HG03432 (cell line): ENCODE data around the gene ELMOD3.
"Not testable (repeated sequence)": the region's sequence is repeated elsewhere in the genome, so short reads cannot be mapped to it uniquely, and the experiment has no call there.

Experiments
- ATAC-seq: cut with Tn5 transposase; IDR thresholded peaks from one replicate; pipeline ENCODE4 v1.9.1; 2021; ENCODE audit warnings: mild to moderate bottlenecking, moderate library complexity; ENCODE audit not compliant: unreplicated experiment

ELMOD3 gene

DNA sequence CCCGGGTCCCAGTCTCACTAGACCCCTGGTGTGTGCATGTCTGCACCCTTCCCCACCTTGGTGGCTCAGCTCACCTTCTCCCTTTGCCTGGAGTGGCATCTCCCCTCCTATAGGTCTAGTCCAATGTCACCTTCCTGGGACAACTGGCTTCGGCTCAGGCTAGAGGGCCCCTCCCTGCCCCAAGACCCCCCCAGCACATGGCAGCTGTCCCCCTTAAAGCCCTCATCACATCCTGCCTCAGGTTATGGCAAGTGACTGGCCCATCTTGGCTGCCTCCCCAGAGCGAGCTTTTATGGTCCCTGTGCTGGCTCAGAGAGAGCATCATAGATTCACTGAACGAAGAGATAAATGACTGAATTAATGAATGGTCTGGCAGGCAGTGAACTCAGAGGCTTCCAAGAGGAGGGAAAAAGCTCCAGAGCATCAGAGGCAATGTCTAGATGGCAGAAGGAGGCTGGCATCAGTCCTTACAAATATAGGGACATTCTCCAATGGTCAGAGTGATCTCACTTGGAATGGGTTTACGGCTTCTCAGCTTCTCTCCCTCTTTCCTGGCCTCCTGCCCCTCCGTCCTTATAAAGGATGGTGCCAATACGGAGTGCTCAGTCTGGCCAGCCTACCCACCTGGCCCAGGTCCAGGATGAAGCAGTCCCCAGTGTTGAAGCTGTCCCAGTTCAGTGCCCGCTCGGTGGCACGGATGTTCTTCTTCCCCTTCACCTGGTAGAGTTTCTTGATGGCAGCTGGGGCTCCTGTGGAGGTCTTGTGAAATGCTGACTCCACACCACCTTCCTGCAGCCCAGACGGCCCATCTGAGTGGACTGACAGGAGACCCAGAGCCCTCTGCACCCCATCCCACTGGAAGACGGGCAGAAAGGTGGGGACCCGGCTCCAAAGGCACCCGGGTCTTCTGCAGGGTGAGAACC, 46.2 kb downstream of the ELMOD3 start:
- no peak for ATAC-seq

DNA sequence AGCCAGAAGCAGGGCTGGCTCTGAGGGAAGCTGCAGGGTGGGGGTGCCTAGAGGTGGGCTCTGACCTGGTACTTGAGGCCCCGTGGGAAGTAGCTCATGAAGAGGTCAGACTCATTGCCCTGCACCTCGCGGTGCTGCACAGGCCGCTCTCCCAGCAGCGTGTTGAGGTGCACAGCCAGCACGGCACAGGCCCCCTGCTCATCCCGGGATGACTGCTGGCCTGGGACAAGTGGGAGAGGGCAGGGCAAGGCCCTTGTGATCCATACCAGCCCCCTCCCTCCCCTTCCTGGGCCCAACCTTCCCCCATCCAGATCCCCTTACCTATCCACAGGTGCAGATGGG, 46.9 kb downstream of the ELMOD3 start:
- ATAC-seq: no peak

DNA sequence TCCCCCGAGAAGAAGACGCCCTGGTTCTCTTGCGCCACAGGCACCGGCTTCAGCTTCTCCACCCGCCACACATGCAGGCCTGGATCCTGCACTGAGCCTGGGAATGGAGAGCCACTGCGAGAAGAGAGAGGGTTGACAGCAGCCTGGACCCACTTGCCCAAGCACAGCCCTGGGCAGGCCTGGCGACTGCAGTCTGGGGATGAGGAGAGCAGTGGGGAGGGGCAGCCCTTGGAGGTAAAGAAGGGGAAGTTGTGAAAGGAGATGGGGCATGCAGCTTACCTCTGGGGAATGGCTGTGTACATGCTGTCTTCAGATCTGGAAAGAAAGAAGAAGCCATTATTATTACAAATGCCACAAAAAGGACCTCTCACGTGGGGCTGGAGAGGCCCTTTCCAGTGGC, 47.3 kb downstream of the ELMOD3 start:
- ATAC-seq: no peak

DNA sequence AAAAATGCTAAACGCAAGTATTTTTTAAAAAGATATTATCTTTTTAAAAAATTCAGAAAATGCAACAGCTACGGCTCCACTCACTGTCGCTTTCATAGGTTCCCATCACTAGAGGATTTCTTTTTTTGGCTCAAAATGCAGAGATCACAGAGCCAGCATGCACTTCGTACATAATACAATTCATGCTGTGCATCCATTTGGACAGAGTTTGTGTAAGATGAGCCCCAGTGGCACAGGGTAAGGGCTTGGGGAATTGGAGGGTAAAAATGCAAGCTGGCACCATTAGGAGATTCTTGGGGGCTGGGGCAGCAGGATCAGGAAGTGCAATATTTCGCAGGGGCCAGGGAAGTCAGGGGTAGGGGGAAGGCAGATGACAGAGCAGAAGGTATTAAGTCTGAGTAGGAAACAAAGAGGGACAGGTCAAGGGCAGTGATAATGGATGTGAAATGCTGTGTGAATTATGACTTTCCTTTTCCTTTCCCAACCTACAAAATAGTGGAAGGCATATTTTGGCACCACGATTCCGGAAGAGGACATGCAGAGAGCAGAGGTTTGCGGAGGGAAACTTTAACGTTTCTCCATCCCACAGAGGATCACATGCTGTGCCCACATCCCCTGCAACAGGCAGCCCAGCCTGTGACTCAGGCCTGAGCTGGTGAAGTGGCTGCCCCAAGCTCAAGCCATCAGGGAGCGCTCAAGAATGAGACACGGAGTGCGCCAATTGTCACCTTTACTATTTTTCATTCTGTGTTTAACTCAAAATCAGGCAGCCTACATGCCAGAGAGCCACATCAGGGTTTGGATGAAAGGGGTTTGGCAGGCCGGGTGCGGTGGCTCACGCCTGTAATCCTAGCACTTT, 50.9 kb downstream of the ELMOD3 start:
- ATAC-seq: peak; percentile 43

DNA sequence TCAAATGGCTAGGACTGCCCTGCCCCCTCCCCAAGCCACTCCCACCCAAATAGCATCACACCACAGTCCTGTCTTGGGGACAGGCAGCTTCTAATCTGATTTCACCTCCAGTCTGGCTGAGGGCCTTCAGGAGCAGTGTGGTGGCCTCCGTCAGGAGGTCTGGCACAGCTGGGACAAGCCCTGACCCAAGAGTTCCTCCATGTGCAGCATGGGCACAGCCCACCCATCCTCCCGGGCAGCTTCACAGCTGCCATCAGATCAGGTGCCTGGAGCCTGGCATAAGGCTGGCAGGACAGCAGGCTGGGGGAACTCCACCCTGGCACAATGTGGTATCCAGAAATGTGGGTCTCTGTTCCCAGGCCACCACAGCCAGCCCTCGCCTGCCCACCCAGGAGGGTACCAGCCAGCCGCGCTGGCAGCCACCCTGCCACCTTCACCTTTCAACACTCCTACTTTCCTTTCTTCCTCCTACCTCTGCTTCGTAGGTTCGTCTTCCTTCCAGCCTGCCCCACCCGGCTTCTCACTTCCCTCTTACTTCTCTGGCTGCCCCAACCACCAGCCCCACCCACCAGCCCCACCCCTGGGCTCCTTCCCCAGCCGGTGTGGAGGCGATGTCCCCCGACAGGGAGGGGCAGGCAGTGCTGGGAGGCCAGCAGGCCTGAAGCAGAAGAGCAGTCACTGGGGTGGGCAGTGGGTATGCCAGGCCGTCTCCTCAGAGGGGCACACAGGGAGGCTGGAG, 55.4 kb downstream of the ELMOD3 start, which contains the start of gene CAPG:
CAPG (minus strand) TSS at position 522 of the 739 bp plus-strand sequence. CDS start 8,221 bp downstream, outside the sequence.
- peak; percentile 74 for ATAC-seq

DNA sequence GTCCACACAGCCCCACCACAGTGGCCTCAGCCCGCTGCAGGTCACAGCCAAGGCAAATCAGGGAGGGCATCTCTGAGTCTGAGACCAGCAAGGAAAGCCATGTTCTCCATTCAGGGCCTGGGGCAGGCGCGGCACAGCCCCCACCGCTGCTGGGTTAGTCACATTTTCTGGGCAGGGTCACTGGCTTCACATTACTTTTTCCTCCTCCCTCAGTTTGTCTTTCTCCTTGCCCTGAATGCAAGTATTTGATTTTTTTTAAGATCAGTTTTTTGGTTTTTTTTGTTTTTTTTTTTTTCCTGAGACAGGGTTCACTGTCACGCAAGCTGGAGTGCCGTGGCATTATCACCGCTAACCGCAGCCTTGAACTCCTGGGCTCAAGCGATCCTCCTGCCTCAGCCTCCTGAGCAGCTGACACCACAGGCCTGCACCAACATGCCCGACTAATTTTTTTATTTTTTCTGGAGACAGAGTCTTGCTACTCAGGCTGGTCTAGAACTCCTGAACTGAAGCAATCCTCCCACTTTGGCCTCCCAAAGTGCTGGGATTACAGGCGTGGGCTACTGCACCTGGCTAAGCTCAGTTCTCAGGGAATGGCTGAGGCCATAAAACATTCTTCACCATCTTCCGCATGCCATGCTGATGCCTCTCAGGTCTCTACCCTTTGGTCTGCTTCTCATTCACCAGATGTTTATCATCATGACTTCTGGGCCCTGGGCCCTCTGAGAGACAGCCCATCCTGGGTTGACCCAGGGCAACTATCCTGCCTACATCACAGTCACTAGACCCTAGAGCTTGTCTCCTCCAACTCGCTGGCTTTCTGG, 56.2 kb downstream of the ELMOD3 start:
- no peak for ATAC-seq

DNA sequence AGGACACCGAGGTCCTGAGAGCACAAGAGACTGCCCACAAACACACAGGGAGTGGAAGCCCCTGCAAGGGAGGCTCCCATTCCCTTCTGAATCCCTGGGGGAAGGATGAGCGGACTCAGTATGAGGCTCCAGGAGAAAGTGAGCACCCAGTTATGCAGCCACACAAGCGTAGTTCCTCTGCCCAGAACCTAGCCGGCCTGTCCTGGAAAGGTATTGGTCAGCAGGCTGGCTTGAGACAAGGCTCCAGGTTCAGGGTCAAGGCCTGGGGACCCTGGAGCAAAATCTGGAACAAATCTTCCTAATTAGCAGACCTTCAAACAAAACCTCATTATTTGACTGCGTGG, 56.8 kb downstream of the ELMOD3 start:
- no peak for ATAC-seq

DNA sequence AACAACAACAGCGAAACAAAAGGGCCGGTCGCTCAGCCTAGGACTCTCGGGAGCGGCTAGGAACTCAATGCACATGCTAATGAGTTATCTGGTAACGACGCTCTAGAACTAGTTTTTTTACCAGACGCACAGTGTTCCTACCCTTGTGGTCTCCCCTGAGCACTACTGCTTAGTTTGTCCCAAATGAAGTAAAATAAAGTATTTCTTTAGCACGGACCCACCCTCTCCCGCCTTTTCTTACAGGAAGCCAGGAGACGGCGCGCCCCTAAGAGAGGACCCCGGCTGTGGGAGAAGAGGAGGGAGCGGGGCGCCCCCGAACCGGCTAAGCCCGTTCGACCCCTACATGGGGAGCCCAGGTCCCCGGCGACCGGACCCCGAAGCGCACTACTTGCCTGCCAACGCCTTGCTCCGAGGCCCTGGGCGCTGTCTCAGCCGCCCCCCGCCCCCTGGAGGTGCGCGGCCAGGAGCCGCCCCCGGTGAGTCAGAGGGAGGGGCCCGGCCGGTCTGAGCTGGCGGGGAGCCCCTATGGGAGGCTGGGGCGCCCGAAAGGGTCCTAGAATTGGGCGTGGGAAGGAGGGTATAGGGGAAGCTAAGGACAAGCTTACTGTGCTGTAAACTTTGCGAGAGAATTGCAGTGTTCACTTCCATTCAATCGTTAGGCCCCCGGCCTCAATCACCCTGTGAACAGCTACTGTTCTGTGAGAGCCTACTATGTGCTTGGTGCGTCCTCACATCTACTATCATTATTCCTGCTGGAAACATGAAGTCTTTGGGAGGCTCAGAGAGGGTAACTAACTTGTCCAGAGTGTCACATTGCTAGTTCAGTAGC, 59.2 kb downstream of the ELMOD3 start:
- ATAC-seq: no peak

DNA sequence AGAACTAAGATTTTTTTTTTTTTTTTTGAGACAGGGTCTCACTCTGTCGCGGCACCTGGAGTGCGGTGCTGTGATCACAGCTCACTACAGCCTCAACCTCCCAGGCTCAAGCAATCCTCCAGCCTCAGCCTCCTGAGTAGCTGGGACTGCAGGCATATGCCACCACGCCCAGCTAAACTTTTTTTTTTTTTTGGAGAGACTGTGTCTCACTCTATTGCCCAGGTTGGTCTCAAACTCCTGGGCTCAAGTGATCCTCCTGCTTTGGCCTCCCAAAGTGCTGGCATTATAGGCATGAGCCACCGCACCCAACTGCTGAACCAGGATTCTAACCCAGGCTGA, 59.8 kb downstream of the ELMOD3 start:
- not testable (repeated sequence) for ATAC-seq

DNA sequence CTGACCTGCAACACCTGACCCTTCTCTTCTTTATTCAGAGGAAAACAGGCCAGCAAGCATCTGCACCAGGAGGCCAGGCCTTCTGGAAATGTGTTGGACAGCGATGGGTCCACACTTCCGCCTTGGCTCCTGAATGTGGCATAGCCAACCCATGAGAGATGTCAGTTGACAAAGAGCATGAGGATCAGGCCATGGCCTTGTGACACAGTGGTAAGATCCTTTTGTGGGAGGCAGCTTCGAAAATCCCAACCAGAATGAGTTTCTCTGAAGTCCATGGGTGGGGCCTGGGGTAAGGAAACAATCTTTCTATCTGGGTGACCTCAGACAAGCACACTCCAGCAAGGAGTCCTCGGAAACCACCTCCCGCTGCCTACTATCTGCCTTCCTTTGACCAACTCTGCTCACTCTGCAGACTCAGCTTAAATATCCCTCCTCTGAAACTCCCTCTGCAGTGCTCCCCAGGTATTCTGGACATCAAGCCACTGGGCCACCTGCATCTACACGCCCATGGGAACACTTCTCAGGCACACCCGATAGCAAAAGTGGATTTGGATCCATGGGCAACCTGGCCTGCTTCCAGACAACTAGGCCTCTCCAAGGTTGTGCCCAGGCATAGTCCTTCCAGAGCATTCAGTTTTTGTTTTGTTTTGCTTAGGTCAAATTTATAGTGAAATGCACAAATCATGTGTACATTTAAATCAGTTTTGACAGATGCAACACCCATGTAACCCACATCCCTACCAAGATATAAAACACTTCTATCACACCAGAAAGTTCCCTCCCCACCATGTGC, 60.4 kb downstream of the ELMOD3 start:
- no peak for ATAC-seq

DNA sequence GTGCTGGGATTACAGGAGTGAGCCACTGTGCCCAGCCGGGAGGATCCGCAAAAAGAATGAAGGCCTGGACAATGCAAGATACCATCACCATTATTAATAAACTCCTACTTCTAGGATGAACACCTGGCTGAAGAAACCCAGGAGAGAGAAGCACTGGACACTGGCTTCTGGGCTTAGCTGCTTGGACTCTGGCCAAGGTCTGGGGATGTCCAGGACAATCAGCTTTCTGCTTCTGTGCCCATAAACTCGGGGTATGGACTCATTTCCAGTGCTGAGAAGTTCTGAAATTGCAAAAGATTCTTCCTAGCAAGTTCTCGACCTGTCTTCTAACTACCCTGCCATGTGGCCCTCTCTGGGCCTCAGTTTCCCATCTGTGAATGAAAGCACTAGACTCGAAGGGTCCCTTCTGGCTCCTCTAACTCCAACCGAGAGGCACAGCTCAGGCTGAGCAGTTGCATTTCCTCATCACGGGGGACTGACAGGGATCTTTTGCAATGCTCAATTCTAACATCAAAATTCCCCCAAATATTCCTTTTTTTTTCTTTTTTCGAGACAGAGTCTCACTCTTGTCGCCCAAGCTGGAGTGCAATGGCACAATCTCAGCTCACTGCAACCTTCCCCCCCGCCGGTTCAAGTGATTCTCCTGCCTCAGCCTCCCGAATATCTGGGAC, 61.5 kb downstream of the ELMOD3 start:
- no peak for ATAC-seq

DNA sequence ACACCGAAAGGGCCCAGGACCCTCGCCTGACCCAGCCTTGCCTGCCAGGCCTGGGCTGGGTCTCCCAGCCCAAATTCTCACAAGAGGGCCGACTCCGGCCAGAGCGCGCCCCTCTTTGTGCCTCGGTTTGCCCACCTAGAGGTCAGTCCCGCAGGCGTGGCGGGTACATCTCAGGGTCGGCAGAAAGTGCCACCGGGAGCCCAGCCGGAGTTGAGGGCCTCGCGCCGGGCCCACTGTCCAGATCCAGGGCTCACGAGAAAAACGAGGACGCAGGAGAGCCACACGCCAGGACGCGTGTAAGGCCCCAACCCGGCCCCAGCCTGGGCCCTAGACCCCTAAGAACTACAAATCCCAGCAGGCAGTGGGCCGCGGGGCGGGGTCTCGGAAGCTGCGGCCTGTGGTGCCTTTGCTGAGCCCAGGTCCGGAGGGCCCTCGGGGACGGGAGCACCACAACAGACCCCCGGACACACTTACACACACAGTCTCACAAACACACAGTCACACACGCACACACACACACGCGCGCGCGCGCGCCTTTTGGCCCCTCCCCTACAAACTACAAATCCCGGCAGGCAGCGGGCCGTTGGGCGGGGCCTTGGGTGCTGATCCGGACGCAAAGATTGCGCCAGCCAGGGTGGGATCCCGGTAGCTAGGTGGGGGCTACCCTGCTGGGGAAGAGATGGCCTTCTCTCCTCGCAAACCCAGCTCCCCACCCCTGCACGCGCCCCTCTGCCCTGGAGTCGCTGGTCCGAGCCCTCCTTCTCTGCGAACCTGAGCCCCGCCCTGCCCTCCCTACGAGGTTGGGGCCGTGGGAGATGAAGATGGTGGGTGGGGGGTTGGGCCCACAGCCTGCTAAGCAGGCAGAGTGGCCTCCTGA, 63.8 kb downstream of the ELMOD3 start, which contains the start of gene SH2D6:
SH2D6 (plus strand) TSS at position 583 of the 877 bp plus-strand sequence. CDS start 10,752 bp downstream, outside the sequence.
- peak; percentile 88 for ATAC-seq

DNA sequence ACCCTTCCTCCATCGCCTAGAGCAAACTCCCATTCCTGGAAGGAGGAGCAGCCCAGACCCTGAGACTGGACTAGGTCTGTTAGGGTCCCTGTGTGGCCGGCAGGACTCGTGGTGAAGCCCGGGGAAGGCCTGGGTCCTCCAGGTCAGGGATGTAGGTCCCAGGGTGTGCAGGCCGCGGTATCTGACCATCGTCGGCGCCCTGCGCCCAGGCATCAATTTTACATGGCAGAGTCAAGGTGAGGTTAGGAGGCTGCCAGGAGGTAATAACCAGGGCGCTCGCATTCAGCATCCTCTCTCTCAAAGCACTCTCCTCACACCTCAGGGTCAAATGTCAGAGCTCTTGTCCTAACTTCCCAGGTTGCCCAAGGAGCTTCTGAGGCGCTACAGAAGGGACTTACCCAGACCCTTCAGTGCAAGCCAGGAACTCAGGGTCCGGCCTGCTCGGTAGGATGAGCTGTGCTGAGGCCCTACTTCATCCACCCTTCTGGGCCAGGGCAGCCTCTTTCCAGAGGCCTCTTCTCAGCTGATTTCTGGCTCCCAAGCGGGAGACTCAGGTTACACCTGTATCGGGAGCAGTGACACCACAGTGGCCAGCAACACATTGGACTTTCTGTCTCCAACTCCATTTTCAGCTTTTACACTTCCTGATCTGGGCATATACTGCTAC, 64.6 kb downstream of the ELMOD3 start:
- no peak for ATAC-seq

DNA sequence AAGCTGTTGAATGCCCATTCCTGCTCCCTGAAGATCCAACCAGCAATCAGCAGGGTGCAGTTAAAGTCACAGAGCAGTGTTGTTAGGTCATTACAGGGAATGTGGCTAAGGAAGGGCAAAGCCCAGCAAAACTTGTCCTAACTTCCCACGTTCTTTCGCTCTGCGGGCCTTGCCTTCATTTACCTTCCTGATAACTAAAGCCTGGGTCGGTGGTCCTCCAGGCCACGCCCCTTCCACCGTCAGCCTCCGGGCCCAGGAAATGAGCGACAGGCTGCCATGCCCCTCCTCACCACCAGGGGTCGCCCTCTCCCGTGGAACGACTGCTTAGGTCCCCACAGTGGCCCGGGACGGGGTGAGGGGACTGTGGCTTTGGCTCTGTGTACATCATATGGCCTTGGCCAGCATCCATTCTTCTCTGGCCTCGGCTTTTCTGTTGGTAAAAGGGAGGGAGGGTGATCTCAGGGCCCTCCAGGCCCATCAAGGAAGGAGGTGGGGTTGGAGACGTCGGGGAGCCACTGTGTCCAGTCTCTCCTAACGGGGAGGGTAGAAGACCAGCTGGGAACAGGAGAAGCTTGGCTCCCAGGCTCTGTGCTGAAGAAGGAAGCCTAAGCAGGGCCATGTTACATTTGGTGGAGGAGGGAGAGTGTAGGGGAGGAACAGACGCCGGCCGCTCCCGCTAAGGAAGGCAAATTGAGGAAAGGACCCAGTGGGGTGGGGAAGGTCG, 66.1 kb downstream of the ELMOD3 start:
- peak; percentile 61 for ATAC-seq

DNA sequence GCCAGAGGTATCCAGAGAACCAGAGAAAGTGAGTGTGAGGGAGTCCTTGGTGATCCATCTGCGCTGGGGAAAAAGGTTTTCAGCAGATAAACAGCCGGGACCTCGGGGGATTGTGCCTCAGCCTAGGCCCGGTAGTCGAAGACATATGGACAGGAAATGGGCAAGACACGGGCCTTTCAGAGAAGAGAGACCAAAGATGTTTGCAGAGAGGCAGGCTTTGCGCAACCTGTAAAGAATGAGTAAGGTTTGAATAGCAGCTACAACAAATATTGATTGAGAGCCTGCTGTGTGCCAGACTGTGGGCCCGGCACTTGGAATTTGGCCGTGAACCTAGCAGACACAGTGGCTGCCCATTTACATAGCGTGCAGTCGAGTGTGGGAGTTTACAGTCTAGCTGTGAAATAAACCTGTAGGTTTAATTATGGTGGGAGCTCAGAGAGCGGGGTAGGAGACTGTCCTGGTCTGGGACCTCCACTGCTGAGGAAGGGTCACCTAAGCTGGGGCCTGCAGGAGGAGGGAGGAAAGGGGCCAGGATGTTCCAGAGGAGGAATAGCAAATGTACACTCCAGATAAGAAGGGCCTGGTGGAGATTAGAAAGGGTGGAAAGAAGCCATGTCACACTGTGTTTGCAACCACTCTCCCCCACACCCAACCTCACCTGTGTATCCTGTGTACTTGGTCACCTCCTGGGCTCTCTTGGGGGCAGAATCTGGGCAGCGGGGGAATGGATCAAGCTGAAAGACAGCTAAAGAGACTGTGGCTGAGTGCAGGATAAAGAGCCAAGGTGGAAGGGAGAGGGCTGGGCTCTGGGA, 66.9 kb downstream of the ELMOD3 start:
- no peak for ATAC-seq
